Measurements from ENCODE around the gene SORL1. TPM values are rescaled to one million over a fixed set of nuclear protein-coding genes. Genes with fewer than 3 reads are reported as not detected.

Gene SORL1
- total and polyA plus RNA-seq, 9 of the 15 experiments (the other 6 are each of a cell fraction or from before 2014, with no cell fraction given): 0.01 to 0.66 TPM; not detected in 7

- no peak for TF ChIP-seq TFAP4 (CRISPR knock-in tag; IDR thresholded peaks at IDR 0.05; ENCODE audit: borderline replicate concordance)
- TF ChIP-seq E2F1 (CRISPR knock-in tag; IDR thresholded peaks at IDR 0.05): no peak
- TF ChIP-seq RB1 (IDR thresholded peaks at IDR 0.05; ENCODE audit: low read depth): no peak
- TF ChIP-seq NFATC3 (IDR thresholded peaks at IDR 0.05): no peak
- no peak for TF ChIP-seq WHSC1 (IDR thresholded peaks at IDR 0.05; ENCODE audit: low read length)
- TF ChIP-seq ZNF384 (IDR thresholded peaks at IDR 0.05; ENCODE audit: low read depth, low read length): no peak
- TF ChIP-seq HSF4 (CRISPR knock-in tag; IDR thresholded peaks at IDR 0.05; ENCODE audit: borderline replicate concordance): no peak
- TF ChIP-seq ZNF395 (CRISPR knock-in tag; IDR thresholded peaks at IDR 0.05): no peak
These were observed 155.2 kb downstream of the SORL1 start (continued) for GRCh38 chr11:121607341-121607740.
